SK-N-SH treated with all-trans-retinoic acid at 6 μM for 48 hours (cell line): Measurements from ENCODE around the gene VPS37C.

Experiments used
- ATAC-seq: fragments of 200-7000 bp; cut with Tn5 transposase; 3 replicates; pipeline ENCODE4 v1.9.1; 2020; ENCODE audit warnings: mild to moderate bottlenecking, moderate library complexity
- ARNTL ChIP-seq: fragments of 450-650 bp; formaldehyde crosslinking; IDR thresholded peaks from 2 replicates; pipeline ENCODE4 v1.5.0; 2020; ENCODE audit warnings: low read depth, mild to moderate bottlenecking, moderate library complexity, borderline replicate concordance
- BACH2 ChIP-seq: fragments of 250-450 bp; sonication (Bioruptor Pico); IDR thresholded peaks from 2 replicates; pipeline ENCODE4 v1.9.0; 2021; ENCODE audit warnings: mild to moderate bottlenecking, borderline replicate concordance
- CSDC2 ChIP-seq: fragments of 250-450 bp; sonication (Bioruptor Pico); IDR thresholded peaks from 2 replicates; pipeline ENCODE4 v1.5.0; 2020; ENCODE audit warnings: mild to moderate bottlenecking, moderate library complexity
- CSRNP3 ChIP-seq: fragments of 250-450 bp; sonication (Bioruptor Pico); IDR thresholded peaks from 2 replicates; pipeline ENCODE4 v1.5.1; 2021; ENCODE audit warnings: mild to moderate bottlenecking, moderate library complexity
- ESRRG ChIP-seq: fragments of 250-450 bp; sonication (Bioruptor Pico); IDR thresholded peaks from 2 replicates; pipeline ENCODE4 v1.6.1; 2021; ENCODE audit warnings: mild to moderate bottlenecking
- GLIS3 ChIP-seq: fragments of 250-450 bp; sonication (Bioruptor Pico); IDR thresholded peaks from 2 replicates; pipeline ENCODE4 v1.5.0; 2020; ENCODE audit warnings: mild to moderate bottlenecking, moderate library complexity
- ISL1 ChIP-seq: fragments of 250-450 bp; sonication (Bioruptor Pico); IDR thresholded peaks from 2 replicates; pipeline ENCODE4 v2.1.2; 2022; ENCODE audit warnings: mild to moderate bottlenecking, moderate library complexity
- PPARA ChIP-seq: fragments of 250-450 bp; sonication (Bioruptor Pico); IDR thresholded peaks from 2 replicates; pipeline ENCODE4 v1.5.0; 2020; ENCODE audit warnings: mild to moderate bottlenecking, borderline replicate concordance
- RARB ChIP-seq: fragments of 250-450 bp; sonication (Bioruptor Pico); IDR thresholded peaks from 2 replicates; pipeline ENCODE4 v1.8.0; 2021; ENCODE audit warnings: mild to moderate bottlenecking, moderate library complexity
- SNAI2 ChIP-seq: fragments of 250-450 bp; sonication (Bioruptor Pico); IDR thresholded peaks from 2 replicates; pipeline ENCODE4 v1.5.0; 2020; ENCODE audit warnings: mild to moderate bottlenecking, moderate library complexity
- TCF4 ChIP-seq: fragments of 250-450 bp; sonication (Bioruptor Pico); IDR thresholded peaks from 2 replicates; pipeline ENCODE4 v1.8.0; 2021; ENCODE audit warnings: mild to moderate bottlenecking, moderate library complexity, borderline replicate concordance
- TOX ChIP-seq: fragments of 250-450 bp; sonication (Bioruptor Pico); IDR thresholded peaks from 2 replicates; pipeline ENCODE4 v1.8.0; 2021; ENCODE audit warnings: mild to moderate bottlenecking, moderate library complexity, borderline replicate concordance
- ZC3H10 ChIP-seq: fragments of 250-450 bp; sonication (Bioruptor Pico); IDR thresholded peaks from 2 replicates; pipeline ENCODE4 v1.5.1; 2021; ENCODE audit warnings: mild to moderate bottlenecking, moderate library complexity
- ZFP3 ChIP-seq: fragments of 250-450 bp; sonication (Bioruptor Pico); IDR thresholded peaks from 2 replicates; pipeline ENCODE4 v1.5.0; 2020; ENCODE audit warnings: mild to moderate bottlenecking, moderate library complexity
- ZFP30 ChIP-seq: fragments of 450-650 bp; formaldehyde crosslinking; IDR thresholded peaks from 2 replicates; pipeline ENCODE4 v1.5.0; 2022; ENCODE audit warnings: mild to moderate bottlenecking, moderate library complexity
- ZNF565 ChIP-seq: fragments of 450-650 bp; formaldehyde crosslinking; conservative IDR thresholded peaks from 2 replicates; pipeline ENCODE4 v1.5.0; 2020; ENCODE audit warnings: low read depth, mild to moderate bottlenecking, moderate library complexity
- ZNF70 ChIP-seq: fragments of 450-650 bp; formaldehyde crosslinking; IDR thresholded peaks from 2 replicates; pipeline ENCODE4 v1.5.0; 2020; ENCODE audit warnings: mild to moderate bottlenecking, moderate library complexity
- ZNF8 ChIP-seq: fragments of 450-650 bp; formaldehyde crosslinking; IDR thresholded peaks from 2 replicates; pipeline ENCODE4 v1.5.0; 2020; ENCODE audit warnings: mild to moderate bottlenecking, moderate library complexity
- TF ChIP-seq, protein P1 (sequence below): fragments of 250-450 bp; sonication (Bioruptor Pico); IDR thresholded peaks from 2 replicates; pipeline ENCODE4 v1.8.0; 2021; ENCODE audit warnings: low read depth, mild to moderate bottlenecking, moderate library complexity, borderline replicate concordance
- TF ChIP-seq, protein P2 (sequence below): fragments of 250-450 bp; sonication (Bioruptor Pico); IDR thresholded peaks from 2 replicates; pipeline ENCODE4 v1.8.0; 2020; ENCODE audit warnings: mild to moderate bottlenecking, moderate library complexity, borderline replicate concordance
- TF ChIP-seq, protein P3 (sequence below): fragments of 250-450 bp; sonication (Bioruptor Pico); IDR thresholded peaks from 2 replicates; pipeline ENCODE4 v1.5.0; 2020; ENCODE audit warnings: mild to moderate bottlenecking, moderate library complexity
- TF ChIP-seq, protein P4 (sequence below): fragments of 250-450 bp; sonication (Bioruptor Pico); IDR thresholded peaks from 2 replicates; pipeline ENCODE4 v1.5.1; 2020; ENCODE audit warnings: low read depth, mild to moderate bottlenecking, moderate library complexity

The VPS37C gene

GRCh38 chr11:61176446-61176845 is 15.2 kb upstream of the VPS37C start (continued):
- no peak for TF ChIP-seq PPARA (CRISPR knock-in tag)

GRCh38 chr11:61174949-61175348 is 13.7 kb upstream of the VPS37C start:
- ATAC-seq: no peak
- no peak for TF ChIP-seq CSDC2 (CRISPR knock-in tag)
- TF ChIP-seq BACH2: no peak
- TF ChIP-seq TOX (CRISPR knock-in tag): no peak
- TF ChIP-seq ISL1 (CRISPR knock-in tag): no peak
- TF ChIP-seq ARNTL (CRISPR knock-in tag): no peak

DNA sequence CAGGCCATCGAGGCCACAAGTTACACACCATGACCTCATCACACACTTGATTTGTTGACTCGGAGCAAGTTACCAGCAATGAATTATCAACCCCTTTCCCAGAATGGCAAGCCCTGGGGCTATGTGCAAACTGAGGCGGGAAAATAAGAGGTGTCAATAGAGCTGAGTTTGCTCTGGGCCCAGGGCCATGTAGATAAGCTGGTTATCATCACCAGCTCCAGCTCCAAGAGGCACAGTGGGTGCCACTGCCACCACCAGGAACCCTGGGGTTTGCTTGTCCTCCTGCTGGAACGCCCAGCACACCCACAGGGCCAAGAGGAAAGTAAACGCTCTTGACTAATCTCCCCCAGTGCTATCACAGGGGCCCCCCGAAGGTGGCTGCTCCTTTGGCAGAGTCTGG is 13.0 kb upstream of the VPS37C start:
- ATAC-seq: no peak
- no peak for TF ChIP-seq ZFP3 (CRISPR knock-in tag)
- TF ChIP-seq ZNF565: no peak
- no peak for TF ChIP-seq ARNTL (CRISPR knock-in tag)
- TF ChIP-seq, protein P1, sequence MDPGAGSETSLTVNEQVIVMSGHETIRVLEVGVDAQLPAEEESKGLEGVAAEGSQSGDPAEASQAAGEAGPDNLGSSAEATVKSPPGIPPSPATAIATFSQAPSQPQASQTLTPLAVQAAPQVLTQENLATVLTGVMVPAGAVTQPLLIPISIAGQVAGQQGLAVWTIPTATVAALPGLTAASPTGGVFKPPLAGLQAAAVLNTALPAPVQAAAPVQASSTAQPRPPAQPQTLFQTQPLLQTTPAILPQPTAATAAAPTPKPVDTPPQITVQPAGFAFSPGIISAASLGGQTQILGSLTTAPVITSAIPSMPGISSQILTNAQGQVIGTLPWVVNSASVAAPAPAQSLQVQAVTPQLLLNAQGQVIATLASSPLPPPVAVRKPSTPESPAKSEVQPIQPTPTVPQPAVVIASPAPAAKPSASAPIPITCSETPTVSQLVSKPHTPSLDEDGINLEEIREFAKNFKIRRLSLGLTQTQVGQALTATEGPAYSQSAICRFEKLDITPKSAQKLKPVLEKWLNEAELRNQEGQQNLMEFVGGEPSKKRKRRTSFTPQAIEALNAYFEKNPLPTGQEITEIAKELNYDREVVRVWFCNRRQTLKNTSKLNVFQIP (CRISPR knock-in tag): no peak
- TF ChIP-seq CSDC2 (CRISPR knock-in tag): no peak
- no peak for TF ChIP-seq SNAI2 (CRISPR knock-in tag)
- TF ChIP-seq, protein P2, sequence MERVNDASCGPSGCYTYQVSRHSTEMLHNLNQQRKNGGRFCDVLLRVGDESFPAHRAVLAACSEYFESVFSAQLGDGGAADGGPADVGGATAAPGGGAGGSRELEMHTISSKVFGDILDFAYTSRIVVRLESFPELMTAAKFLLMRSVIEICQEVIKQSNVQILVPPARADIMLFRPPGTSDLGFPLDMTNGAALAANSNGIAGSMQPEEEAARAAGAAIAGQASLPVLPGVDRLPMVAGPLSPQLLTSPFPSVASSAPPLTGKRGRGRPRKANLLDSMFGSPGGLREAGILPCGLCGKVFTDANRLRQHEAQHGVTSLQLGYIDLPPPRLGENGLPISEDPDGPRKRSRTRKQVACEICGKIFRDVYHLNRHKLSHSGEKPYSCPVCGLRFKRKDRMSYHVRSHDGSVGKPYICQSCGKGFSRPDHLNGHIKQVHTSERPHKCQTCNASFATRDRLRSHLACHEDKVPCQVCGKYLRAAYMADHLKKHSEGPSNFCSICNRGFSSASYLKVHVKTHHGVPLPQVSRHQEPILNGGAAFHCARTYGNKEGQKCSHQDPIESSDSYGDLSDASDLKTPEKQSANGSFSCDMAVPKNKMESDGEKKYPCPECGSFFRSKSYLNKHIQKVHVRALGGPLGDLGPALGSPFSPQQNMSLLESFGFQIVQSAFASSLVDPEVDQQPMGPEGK (CRISPR knock-in tag): no peak
- no peak for TF ChIP-seq ISL1 (CRISPR knock-in tag)
- no peak for TF ChIP-seq ZFP30
- TF ChIP-seq, protein P3, sequence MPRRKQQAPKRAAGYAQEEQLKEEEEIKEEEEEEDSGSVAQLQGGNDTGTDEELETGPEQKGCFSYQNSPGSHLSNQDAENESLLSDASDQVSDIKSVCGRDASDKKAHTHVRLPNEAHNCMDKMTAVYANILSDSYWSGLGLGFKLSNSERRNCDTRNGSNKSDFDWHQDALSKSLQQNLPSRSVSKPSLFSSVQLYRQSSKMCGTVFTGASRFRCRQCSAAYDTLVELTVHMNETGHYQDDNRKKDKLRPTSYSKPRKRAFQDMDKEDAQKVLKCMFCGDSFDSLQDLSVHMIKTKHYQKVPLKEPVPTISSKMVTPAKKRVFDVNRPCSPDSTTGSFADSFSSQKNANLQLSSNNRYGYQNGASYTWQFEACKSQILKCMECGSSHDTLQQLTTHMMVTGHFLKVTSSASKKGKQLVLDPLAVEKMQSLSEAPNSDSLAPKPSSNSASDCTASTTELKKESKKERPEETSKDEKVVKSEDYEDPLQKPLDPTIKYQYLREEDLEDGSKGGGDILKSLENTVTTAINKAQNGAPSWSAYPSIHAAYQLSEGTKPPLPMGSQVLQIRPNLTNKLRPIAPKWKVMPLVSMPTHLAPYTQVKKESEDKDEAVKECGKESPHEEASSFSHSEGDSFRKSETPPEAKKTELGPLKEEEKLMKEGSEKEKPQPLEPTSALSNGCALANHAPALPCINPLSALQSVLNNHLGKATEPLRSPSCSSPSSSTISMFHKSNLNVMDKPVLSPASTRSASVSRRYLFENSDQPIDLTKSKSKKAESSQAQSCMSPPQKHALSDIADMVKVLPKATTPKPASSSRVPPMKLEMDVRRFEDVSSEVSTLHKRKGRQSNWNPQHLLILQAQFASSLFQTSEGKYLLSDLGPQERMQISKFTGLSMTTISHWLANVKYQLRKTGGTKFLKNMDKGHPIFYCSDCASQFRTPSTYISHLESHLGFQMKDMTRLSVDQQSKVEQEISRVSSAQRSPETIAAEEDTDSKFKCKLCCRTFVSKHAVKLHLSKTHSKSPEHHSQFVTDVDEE: no peak
- TF ChIP-seq ZNF70 (CRISPR knock-in tag): no peak
- no peak for TF ChIP-seq BACH2
- no peak for TF ChIP-seq ZNF8
- no peak for TF ChIP-seq TCF4 (CRISPR knock-in tag)
- TF ChIP-seq, protein P4, sequence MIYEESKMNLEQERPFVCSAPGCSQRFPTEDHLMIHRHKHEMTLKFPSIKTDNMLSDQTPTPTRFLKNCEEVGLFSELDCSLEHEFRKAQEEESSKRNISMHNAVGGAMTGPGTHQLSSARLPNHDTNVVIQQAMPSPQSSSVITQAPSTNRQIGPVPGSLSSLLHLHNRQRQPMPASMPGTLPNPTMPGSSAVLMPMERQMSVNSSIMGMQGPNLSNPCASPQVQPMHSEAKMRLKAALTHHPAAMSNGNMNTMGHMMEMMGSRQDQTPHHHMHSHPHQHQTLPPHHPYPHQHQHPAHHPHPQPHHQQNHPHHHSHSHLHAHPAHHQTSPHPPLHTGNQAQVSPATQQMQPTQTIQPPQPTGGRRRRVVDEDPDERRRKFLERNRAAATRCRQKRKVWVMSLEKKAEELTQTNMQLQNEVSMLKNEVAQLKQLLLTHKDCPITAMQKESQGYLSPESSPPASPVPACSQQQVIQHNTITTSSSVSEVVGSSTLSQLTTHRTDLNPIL (CRISPR knock-in tag): no peak
- TF ChIP-seq ESRRG: no peak
- TF ChIP-seq ZC3H10 (CRISPR knock-in tag): no peak
- TF ChIP-seq, all 23 proteins: peak for 0

DNA sequence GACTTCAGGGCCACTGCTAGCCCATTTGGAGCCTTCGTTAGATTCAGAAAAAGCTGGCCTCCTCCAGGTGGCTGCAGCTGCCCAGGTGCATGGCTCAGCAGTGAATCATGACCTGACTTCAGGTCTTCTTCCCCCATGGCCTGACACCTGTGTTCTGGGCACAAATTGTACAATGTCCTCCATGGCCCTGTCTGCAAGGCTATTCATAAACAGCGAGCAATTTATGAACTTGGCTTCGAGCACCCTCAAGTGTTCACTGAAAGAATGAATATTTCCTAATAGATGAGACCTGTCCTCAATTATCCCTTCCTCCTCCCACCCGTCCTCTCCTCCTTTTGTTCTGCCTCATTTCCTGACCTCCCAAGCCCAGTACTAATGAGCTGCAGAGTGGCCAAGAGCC is 12.2 kb upstream of the VPS37C start:
- peak; percentile 69 for ATAC-seq
- TF ChIP-seq, protein P4 (CRISPR knock-in tag): no peak
- TF ChIP-seq RARB (CRISPR knock-in tag): no peak
- TF ChIP-seq, protein P2 (CRISPR knock-in tag): no peak
- TF ChIP-seq GLIS3 (CRISPR knock-in tag): no peak
- no peak for TF ChIP-seq ZNF565
- TF ChIP-seq ZNF8: no peak
- TF ChIP-seq CSDC2 (CRISPR knock-in tag): no peak
- TF ChIP-seq PPARA (CRISPR knock-in tag): no peak
- TF ChIP-seq ZC3H10 (CRISPR knock-in tag): no peak
- no peak for TF ChIP-seq CSRNP3 (CRISPR knock-in tag)
- no peak for TF ChIP-seq ESRRG
